ENCODE measurements around the gene TMEM82.

Gene TMEM82

GRCh38 chr1:15739259-15739658 lies 3.0 kb upstream of the TMEM82 start:
- no peak for TF ChIP-seq CTCF (IDR thresholded peaks at IDR 0.05; ENCODE audit: control insufficient read depth, extremely low read depth, insufficient read depth)
- DNase-seq (ENCODE audit: low read depth), result no peak
- H3K4me3 ChIP-seq (ENCODE audit: low read depth, low read length), result no peak overlapping the region

GRCh38 chr1:15739745-15740144 lies 2.6 kb upstream of the TMEM82 start:
- H3K4me3 ChIP-seq (ENCODE audit: low read depth, low read length), result no peak overlapping the region
- TF ChIP-seq CTCF (IDR thresholded peaks at IDR 0.05; ENCODE audit: control insufficient read depth, extremely low read depth, insufficient read depth), result no peak
- DNase-seq (ENCODE audit: low read depth), result no peak

- no peak overlapping the region for H3K4me3 ChIP-seq (ENCODE audit: low read depth, low read length)
- DNase-seq (ENCODE audit: low read depth), result peak; percentile 15
- peak; percentile 93 for TF ChIP-seq CTCF (IDR thresholded peaks at IDR 0.05; ENCODE audit: control insufficient read depth, extremely low read depth, insufficient read depth)
These were observed 1.1 kb upstream of the TMEM82 start for GRCh38 chr1:15740924-15741850.

GRCh38 chr1:15744122-15744679 lies 1.9 kb downstream of the TMEM82 start:
- DNase-seq (ENCODE audit: low read depth), result no peak
- no peak overlapping the region for H3K4me3 ChIP-seq (ENCODE audit: low read depth, low read length)
- TF ChIP-seq CTCF (IDR thresholded peaks at IDR 0.05; ENCODE audit: control insufficient read depth, extremely low read depth, insufficient read depth), result no peak

- H3K4me3 ChIP-seq (ENCODE audit: low read depth, low read length), result no peak overlapping the region
- no peak for TF ChIP-seq CTCF (IDR thresholded peaks at IDR 0.05; ENCODE audit: control insufficient read depth, extremely low read depth, insufficient read depth)
- no peak for DNase-seq (ENCODE audit: low read depth)
These were observed 5.1 kb downstream of the TMEM82 start for GRCh38 chr1:15747378-15747777.

GRCh38 chr1:15748264-15748663 lies 6.0 kb downstream of the TMEM82 start:
- no peak for TF ChIP-seq CTCF (IDR thresholded peaks at IDR 0.05; ENCODE audit: control insufficient read depth, extremely low read depth, insufficient read depth)
- DNase-seq (ENCODE audit: low read depth), result no peak
- no peak overlapping the region for H3K4me3 ChIP-seq (ENCODE audit: low read depth, low read length)
